ENCODE data around the gene PTGES3L.
"Not testable (repeated sequence)": the region's sequence is repeated elsewhere in the genome, so short reads cannot be mapped to it uniquely, and the experiment has no call there.

The PTGES3L gene

GRCh38 chr17:42980274-42980765 lies 440 bp upstream of the PTGES3L start, which contains the start of gene RUNDC1:
TSS of gene RUNDC1 (plus strand) at chr17:42980565. CDS start at chr17:42980577, 12 bp downstream.
- DNase-seq: peak; percentile 90

GRCh38 chr17:42975701-42976100 lies 4.2 kb downstream of the PTGES3L start:
- DNase-seq: not testable (repeated sequence)

- no peak for DNase-seq
Measured at GRCh38 chr17:42975265-42975664, 4.6 kb downstream of the PTGES3L start.

- not testable (repeated sequence) for DNase-seq
Measured at GRCh38 chr17:42973323-42973722, 6.6 kb downstream of the PTGES3L start.

GRCh38 chr17:42971589-42971988 lies 8.3 kb downstream of the PTGES3L start:
- DNase-seq: no peak

GRCh38 chr17:42969001-42969581 lies 10.8 kb downstream of the PTGES3L start:
- DNase-seq: no peak

- no peak for DNase-seq
Measured at GRCh38 chr17:42967925-42968324, 12.0 kb downstream of the PTGES3L start.

- peak; percentile 91 for DNase-seq
Measured at GRCh38 chr17:42964161-42964932, 15.5 kb downstream of the PTGES3L start, which contains the start of gene AARSD1. TSS of gene AARSD1 (minus strand) at chr17:42964454. CDS start at chr17:42964440, 14 bp downstream.

GRCh38 chr17:42953669-42954068 lies 26.2 kb downstream of the PTGES3L start:
- no peak for DNase-seq

- DNase-seq: no peak
Measured at GRCh38 chr17:42950044-42950783, 29.7 kb downstream of the PTGES3L start.

- no peak for DNase-seq
Measured at GRCh38 chr17:42946812-42947211, 33.1 kb downstream of the PTGES3L start.

- no peak for DNase-seq
Measured at GRCh38 chr17:42944211-42944610, 35.7 kb downstream of the PTGES3L start.

- peak; percentile 6 for DNase-seq
Measured at GRCh38 chr17:42937712-42938596, 41.9 kb downstream of the PTGES3L start.

GRCh38 chr17:42929497-42929844 lies 50.4 kb downstream of the PTGES3L start:
- no peak for DNase-seq

GRCh38 chr17:42928714-42929496 lies 51.0 kb downstream of the PTGES3L start:
- peak; percentile 65 for DNase-seq

GRCh38 chr17:42924891-42925290 lies 55.0 kb downstream of the PTGES3L start:
- DNase-seq: no peak

- not testable (repeated sequence) for DNase-seq
Measured at GRCh38 chr17:42923472-42923871, 56.4 kb downstream of the PTGES3L start.

- no peak for DNase-seq
Measured at GRCh38 chr17:42922294-42922693, 57.6 kb downstream of the PTGES3L start.

- no peak for DNase-seq
Measured at GRCh38 chr17:42920922-42921321, 59.0 kb downstream of the PTGES3L start.

- DNase-seq: no peak
Measured at GRCh38 chr17:42920106-42920900, 59.6 kb downstream of the PTGES3L start.

Data from CD4-positive, alpha-beta T cell treated with Interferon gamma for 1 hour (primary cell).